ENCODE data around the gene TMC3.
A peak's percentile ranks its signal among the peaks of the same experiment; 100 is the strongest.

Gene TMC3

DNA sequence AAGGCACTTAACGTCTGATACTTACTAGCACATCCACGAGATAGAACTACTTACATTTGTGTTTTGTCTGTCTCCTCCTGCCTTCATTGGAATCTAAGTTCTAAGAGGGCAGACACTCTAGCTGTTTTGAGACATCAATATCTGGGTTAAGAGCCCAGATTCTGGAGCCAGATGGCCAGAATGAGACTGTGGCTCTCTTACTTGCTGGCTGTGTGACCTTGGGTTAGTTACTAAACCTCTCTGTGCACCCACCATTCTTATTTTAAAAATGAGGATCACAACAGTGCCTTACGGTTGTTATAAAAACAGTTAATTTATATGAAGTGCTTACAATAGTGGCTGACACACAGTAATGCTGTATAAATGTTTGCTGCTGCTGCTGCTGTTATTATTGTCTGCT is 57.7 kb downstream of the TMC3 start:
- Mint-ChIP-seq H3K27ac (peak overlapping the region; percentile 78 to 88), H3K36me3 (ENCODE audit: insufficient read depth) (peaks cover 24% of the 10 kb centered on the region), H3K27me3 (no peaks in the 10 kb centered on the region), H3K4me1 (ENCODE audit: low read depth in 2 of 2) (peaks cover 34 to 42% of the 10 kb centered on the region in 2 donors), H3K4me3 (peak overlapping the region; percentile 1 to 49), H3K9me3 (no peaks in the 10 kb centered on the region)
- ATAC-seq (replicated peaks), result no peak
- no peak for DNase-seq

- H3K4me3 Mint-ChIP-seq, result peak overlapping the region; percentile 1 to 49
- DNase-seq (peak; percentile 40 to 47 (median 42)), ATAC-seq (replicated peaks) (peak; percentile 90)
- no peaks in the 10 kb centered on the region for H3K27me3 Mint-ChIP-seq
- H3K36me3 Mint-ChIP-seq (ENCODE audit: insufficient read depth), result peaks cover 26% of the 10 kb centered on the region
- no peaks in the 10 kb centered on the region for H3K9me3 Mint-ChIP-seq
- H3K27ac Mint-ChIP-seq, result peak overlapping the region; percentile 78 to 88
- H3K4me1 Mint-ChIP-seq (ENCODE audit: low read depth in 2 of 2), result peaks cover 40 to 49% of the 10 kb centered on the region in 2 donors
Measured at GRCh38 chr15:81315452-81316175, 58.4 kb downstream of the TMC3 start.

DNA sequence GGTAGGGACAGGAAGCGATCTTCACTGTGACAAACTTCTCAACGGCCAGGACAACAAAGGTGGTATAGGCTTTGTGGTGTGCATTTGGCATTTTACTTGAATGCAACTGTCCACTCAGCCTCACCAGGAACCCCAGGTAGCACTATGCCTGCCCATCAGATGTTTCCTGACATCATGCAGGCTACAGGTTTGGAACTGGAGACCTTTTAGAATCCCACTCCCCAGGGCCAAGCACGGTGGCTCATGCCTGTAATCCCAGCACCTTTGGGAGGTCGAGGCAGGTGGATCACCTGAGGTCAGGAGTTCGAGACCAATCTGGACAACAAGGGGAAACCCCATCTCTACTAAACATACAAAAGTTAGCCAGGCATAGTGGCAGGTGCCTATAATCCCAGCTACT is 59.6 kb downstream of the TMC3 start:
- DNase-seq, result no peak
- peaks cover 45 to 60% of the 10 kb centered on the region in 2 donors for H3K4me1 Mint-ChIP-seq (ENCODE audit: low read depth in 2 of 2)
- H3K27ac Mint-ChIP-seq, result peak overlapping the region; percentile 78 to 88
- H3K27me3 Mint-ChIP-seq, result no peaks in the 10 kb centered on the region
- H3K36me3 Mint-ChIP-seq (ENCODE audit: insufficient read depth), result peaks cover 26% of the 10 kb centered on the region
- ATAC-seq (replicated peaks), result no peak
- no peaks in the 10 kb centered on the region for H3K9me3 Mint-ChIP-seq
- H3K4me3 Mint-ChIP-seq, result no peak overlapping the region

- Mint-ChIP-seq H3K36me3 (ENCODE audit: insufficient read depth) (peaks cover 33% of the 10 kb centered on the region), H3K27me3 (no peaks in the 10 kb centered on the region), H3K9me3 (no peaks in the 10 kb centered on the region), H3K27ac (peak overlapping the region; percentile 78 to 88), H3K4me3 (no peak overlapping the region), H3K4me1 (ENCODE audit: low read depth in 2 of 2) (peaks cover 49 to 64% of the 10 kb centered on the region in 2 donors)
- ATAC-seq (replicated peaks) (no peak), DNase-seq (no peak)
Measured at GRCh38 chr15:81313686-81314085, 60.3 kb downstream of the TMC3 start.

GRCh38 chr15:81312790-81313543 is 61.0 kb downstream of the TMC3 start:
- no peak overlapping the region for H3K4me3 Mint-ChIP-seq
- H3K9me3 Mint-ChIP-seq, result no peaks in the 10 kb centered on the region
- peaks cover 40% of the 10 kb centered on the region for H3K36me3 Mint-ChIP-seq (ENCODE audit: insufficient read depth)
- H3K27me3 Mint-ChIP-seq, result no peaks in the 10 kb centered on the region
- peaks cover 53 to 64% of the 10 kb centered on the region in 2 donors for H3K4me1 Mint-ChIP-seq (ENCODE audit: low read depth in 2 of 2)
- peak overlapping the region; percentile 78 to 88 for H3K27ac Mint-ChIP-seq
- no peak for ATAC-seq (replicated peaks)
- DNase-seq, result no peak

DNA sequence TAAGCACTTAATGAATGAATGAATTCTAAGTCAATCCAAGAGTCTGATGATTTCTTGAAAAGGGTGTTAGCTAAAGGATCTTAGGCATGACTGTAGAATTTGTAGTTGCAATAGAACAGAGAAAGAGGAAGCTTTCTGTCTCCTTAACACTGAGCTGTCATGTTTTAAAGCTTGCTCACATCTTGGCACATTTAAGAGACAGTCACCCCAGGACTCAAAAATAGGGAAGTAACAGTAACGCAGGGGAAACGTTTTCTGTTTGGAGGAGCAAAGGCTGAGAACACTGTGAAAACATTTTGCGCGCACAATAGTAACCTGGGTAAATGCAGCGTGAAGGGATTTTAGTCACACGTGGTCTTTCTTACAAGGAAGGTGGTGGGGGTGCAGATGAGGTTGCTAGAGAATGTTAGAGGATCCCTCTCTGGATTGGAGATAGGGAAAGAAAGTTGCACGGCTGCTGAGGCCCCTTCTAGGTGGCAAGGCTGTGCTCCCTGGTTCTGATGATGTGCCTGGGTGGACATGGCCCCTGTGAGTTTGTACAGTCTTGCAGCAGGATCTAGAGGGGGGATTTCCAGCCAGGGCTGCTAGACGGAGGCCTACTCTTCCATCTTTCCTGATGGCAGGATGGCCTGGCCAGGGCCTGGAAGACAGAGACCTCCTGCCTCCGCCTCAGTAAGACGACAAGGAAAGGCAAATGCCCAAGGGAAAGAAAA is 62.1 kb downstream of the TMC3 start:
- H3K4me3 Mint-ChIP-seq, result no peak overlapping the region
- no peaks in the 10 kb centered on the region for H3K9me3 Mint-ChIP-seq
- peaks cover 56 to 65% of the 10 kb centered on the region in 2 donors for H3K4me1 Mint-ChIP-seq (ENCODE audit: low read depth in 2 of 2)
- H3K27ac Mint-ChIP-seq, result peak overlapping the region; percentile 78 to 88
- no peaks in the 10 kb centered on the region for H3K27me3 Mint-ChIP-seq
- H3K36me3 Mint-ChIP-seq (ENCODE audit: insufficient read depth), result peaks cover 51% of the 10 kb centered on the region
- ATAC-seq (replicated peaks), result no peak
- DNase-seq, result no peak

DNA sequence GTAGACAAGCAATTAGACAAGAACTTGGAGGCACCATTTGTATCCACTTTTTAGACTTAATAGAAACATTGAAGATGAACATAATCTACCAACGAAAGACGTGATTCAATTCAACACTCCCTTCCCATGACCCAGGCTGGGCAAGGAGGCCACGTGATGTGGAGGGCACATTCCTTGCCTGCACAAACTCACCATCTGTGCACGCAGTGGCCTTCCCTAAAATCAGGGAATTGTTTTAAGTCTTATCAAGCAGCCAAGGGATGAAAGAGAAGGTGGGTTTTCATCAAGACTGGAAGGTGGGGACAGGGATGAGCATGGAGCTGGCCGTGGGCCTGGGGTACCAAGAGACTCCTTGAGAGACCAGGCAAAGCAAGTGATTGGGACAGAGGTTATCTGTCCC is 63.5 kb downstream of the TMC3 start:
- peaks cover 58% of the 10 kb centered on the region for H3K36me3 Mint-ChIP-seq (ENCODE audit: insufficient read depth)

GRCh38 chr15:81309647-81310450 is 64.2 kb downstream of the TMC3 start:
- H3K4me3 Mint-ChIP-seq, result no peak overlapping the region
- no peaks in the 10 kb centered on the region for H3K27me3 Mint-ChIP-seq
- no peaks in the 10 kb centered on the region for H3K9me3 Mint-ChIP-seq
- peaks cover 64% of the 10 kb centered on the region for H3K36me3 Mint-ChIP-seq (ENCODE audit: insufficient read depth)
- H3K4me1 Mint-ChIP-seq (ENCODE audit: low read depth in 2 of 2), result peaks cover 47 to 62% of the 10 kb centered on the region in 2 donors
- DNase-seq (no peak), ATAC-seq (replicated peaks) (no peak)
- H3K27ac Mint-ChIP-seq, result peak overlapping the region; percentile 73 to 88

More for the DNA sequence above, 63.5 kb downstream of the TMC3 start:
- Mint-ChIP-seq H3K27me3 (no peaks in the 10 kb centered on the region), H3K27ac (peak overlapping the region; percentile 73 to 88), H3K4me1 (ENCODE audit: low read depth in 2 of 2) (peaks cover 54 to 64% of the 10 kb centered on the region in 2 donors), H3K9me3 (no peaks in the 10 kb centered on the region), H3K4me3 (no peak overlapping the region)
- DNase-seq, result no peak
- ATAC-seq (replicated peaks), result no peak

DNA sequence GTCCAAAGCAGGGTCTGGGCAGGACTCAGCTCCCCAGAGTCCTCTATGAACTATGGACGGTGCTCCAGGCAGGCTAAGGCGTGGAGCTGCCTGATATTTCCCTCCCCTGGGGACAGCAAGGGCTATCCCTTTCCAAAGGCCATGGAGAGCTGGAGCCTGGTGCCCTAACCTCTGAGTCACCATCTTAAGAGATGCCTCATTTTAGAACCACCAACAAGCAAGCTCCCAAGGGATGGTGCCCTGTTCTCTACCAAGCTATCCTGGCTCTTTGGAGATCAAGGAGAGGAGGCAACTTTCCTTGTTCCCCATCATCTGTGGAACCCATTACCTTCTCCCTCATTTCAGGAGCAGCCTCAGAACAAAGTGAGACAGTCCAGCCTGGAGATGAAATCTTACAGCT is 65.8 kb downstream of the TMC3 start:
- H3K36me3 Mint-ChIP-seq (ENCODE audit: insufficient read depth), result peaks cover 80% of the 10 kb centered on the region
- ATAC-seq (replicated peaks) (no peak), DNase-seq (no peak)
- H3K9me3 Mint-ChIP-seq, result no peaks in the 10 kb centered on the region
- H3K4me3 Mint-ChIP-seq, result no peak overlapping the region
- H3K27me3 Mint-ChIP-seq, result no peaks in the 10 kb centered on the region
- peaks cover 59 to 74% of the 10 kb centered on the region in 2 donors for H3K4me1 Mint-ChIP-seq (ENCODE audit: low read depth in 2 of 2)
- H3K27ac Mint-ChIP-seq, result peak overlapping the region in 1 of 2 donors; percentile 26

- H3K27me3 Mint-ChIP-seq, result no peaks in the 10 kb centered on the region
- ATAC-seq (replicated peaks) (peak; percentile 11), DNase-seq (no peak)
- no peaks in the 10 kb centered on the region for H3K9me3 Mint-ChIP-seq
- H3K27ac Mint-ChIP-seq, result peak overlapping the region; percentile 95 to 99
- H3K4me1 Mint-ChIP-seq (ENCODE audit: low read depth in 2 of 2), result peaks cover 67 to 74% of the 10 kb centered on the region in 2 donors
- H3K4me3 Mint-ChIP-seq, result peak overlapping the region; percentile 99 to 100
- H3K36me3 Mint-ChIP-seq (ENCODE audit: insufficient read depth), result peaks cover 100% of the 10 kb centered on the region
Measured at GRCh38 chr15:81304226-81304625, 69.8 kb downstream of the TMC3 start.

DNA sequence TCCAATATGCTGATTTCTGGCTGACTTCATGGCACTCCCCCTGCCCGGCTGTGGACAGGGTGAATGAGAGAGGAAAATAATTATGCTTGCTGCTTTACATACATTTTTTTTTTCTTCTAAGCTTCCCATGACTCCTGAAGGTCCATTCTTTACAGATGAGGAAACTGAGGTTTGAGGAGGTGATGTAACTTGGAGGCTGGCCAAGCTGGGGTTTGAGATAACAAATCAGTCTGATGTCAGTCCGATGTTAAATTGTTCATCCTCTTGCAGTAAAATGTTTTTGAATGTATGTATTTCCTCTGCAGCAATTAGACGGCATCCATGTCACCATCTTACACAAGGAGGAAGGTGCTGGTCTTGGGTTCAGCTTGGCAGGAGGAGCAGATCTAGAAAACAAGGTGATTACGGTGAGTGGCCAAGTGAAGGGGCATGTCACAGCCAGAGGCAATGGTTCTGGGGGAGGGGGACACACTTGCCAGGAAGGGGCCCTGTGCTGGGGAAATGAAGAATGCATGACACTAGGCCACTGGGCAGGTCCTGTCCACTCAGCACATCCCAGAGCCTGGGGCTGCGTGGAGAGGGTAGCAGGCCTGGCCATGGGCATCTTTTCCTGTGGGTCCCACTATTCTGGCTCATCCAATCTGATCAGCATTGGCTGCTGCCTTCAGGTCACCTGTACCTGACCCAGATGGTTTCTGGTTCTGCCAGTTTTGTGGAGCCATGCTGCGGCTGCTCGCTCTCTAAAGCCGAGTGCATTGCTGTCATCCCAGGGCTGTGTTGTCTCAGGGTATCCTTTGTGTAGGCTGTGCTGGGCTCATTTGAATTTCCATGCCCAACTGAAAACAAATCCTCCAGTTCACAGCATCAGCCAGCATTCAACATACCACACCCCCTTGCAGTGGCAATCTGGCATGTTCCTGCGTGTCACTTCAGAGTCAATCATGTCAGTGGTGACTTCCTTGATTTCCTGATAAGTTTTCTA is 70.5 kb downstream of the TMC3 start:
- H3K36me3 Mint-ChIP-seq (ENCODE audit: insufficient read depth), result peaks cover 98% of the 10 kb centered on the region

GRCh38 chr15:81302701-81303109 is 71.3 kb downstream of the TMC3 start:
- Mint-ChIP-seq H3K36me3 (ENCODE audit: insufficient read depth) (peaks cover 94% of the 10 kb centered on the region), H3K27ac (peak overlapping the region; percentile 95 to 99), H3K9me3 (no peaks in the 10 kb centered on the region), H3K4me1 (ENCODE audit: low read depth in 2 of 2) (peaks cover 73 to 80% of the 10 kb centered on the region in 2 donors), H3K27me3 (no peaks in the 10 kb centered on the region), H3K4me3 (peak overlapping the region; percentile 99 to 100)
- ATAC-seq (replicated peaks) (peak; percentile 44), DNase-seq (no peak)

More for the DNA sequence above, 70.5 kb downstream of the TMC3 start:
- DNase-seq, result no peak
- H3K4me3 Mint-ChIP-seq, result peak overlapping the region; percentile 99 to 100
- peaks cover 68 to 74% of the 10 kb centered on the region in 2 donors for H3K4me1 Mint-ChIP-seq (ENCODE audit: low read depth in 2 of 2)
- no peaks in the 10 kb centered on the region for H3K27me3 Mint-ChIP-seq
- peak; percentile 47 for ATAC-seq (replicated peaks)
- peak overlapping the region; percentile 95 to 99 for H3K27ac Mint-ChIP-seq
- no peaks in the 10 kb centered on the region for H3K9me3 Mint-ChIP-seq

Measured in effector memory CD8-positive, alpha-beta T cell (primary cell).